Activated CD8-positive, alpha-beta memory T cell treated with anti-CD3 and anti-CD28 coated beads, Interleukin-2, amount 50 U/mL, for 24 hours (primary cell): ENCODE data around the gene MORN2.
"Not testable (repeated sequence)": the region's sequence is repeated elsewhere in the genome, so short reads cannot be mapped to it uniquely, and the experiment has no call there.

Source experiments
- DNase-seq: peaks from one replicate; pipeline ENCODE4 v3.0.0-alpha.2; 2020; ENCODE audit errors: extremely low read depth

MORN2 gene

GRCh38 chr2:38875576-38876367 is at the start of gene MORN2, which contains the start of gene DHX57:
Gene MORN2 (plus strand): TSS chr2:38875976.
Gene DHX57 (minus strand): TSS chr2:38875934. CDS start chr2:38868405, 7,529 bp downstream.
- peak; percentile 53 for DNase-seq

- DNase-seq = not testable (repeated sequence)
Observed at GRCh38 chr2:38827539-38828145, 48.1 kb upstream of the MORN2 start.

GRCh38 chr2:38828460-38828859 is 47.3 kb upstream of the MORN2 start:
- no peak for DNase-seq

DNA sequence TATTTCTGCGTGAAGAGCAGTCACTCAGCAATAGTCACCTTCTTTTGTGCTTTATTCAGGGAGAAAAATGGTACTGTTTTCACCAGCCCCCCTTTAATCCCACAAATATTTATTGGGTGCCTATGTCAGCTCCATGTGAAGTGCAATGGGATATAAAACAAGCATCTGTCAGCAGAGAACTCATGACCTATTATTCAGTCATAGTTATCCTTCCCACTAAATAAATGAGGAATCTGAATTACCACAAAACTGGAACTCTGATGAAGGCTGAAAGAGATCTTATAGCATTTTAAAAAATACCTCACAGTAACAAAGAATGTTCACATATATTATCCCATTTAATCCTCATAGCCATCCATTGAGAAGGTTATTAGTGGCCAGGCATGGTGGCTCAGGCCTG is 45.8 kb upstream of the MORN2 start:
- DNase-seq = no peak

DNA sequence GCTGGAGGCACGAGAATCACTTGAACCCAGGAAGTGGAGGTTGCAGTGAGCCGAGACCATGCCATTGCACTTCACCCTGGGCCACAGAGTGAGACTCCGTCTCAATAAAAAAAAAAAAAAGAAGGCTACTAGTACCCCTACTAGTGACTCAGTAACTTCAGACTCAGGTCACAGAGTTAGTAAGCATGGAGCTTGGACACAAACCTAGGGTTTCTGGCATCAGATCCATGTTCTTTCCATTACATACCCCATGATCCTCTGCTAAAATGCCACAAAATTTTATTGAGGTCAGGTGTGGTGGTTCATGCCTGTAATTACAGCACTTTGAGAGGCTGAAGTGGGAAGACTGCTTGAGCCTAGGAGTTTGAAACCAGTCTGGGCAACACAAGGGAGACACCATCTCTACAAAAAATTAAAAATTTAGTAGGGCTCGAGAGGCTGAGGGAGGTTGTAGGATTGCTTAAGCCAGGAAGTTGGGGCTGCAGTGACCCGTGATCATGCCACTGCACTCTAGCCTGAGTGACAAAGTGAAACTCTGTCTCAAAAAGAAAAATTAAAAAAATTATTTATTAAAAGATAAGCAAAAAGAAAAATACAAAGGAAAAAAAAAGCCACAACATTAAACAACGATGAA is 45.1 kb upstream of the MORN2 start:
- DNase-seq = no peak

DNA sequence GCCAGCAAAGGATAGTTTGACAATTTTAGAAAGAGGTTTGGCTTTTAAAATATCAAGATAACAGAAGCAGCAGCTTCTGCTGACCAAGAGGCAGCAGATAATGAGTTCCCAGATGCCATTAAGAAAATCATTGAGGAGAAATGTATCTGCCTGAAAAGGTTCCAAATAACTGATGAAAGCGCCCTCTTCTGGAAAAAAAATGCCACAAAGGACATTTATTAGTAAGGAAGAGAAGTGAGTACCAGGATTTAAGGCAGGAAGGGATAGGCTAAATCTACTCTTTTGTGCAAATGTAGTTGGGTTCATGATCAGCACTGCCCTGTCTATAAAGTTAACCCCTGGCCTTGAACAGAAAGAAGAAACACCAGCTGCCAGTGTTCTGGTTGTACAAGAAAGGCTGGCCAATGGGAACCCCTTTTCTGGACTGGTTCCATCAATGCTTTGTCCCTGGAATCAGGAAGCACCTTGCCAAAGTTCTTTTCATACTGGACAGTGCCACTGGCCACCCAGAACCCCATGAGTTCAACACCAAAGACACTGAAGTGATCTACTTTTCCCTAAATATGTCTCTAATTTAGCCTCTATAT is 40.7 kb upstream of the MORN2 start:
- DNase-seq = no peak

DNA sequence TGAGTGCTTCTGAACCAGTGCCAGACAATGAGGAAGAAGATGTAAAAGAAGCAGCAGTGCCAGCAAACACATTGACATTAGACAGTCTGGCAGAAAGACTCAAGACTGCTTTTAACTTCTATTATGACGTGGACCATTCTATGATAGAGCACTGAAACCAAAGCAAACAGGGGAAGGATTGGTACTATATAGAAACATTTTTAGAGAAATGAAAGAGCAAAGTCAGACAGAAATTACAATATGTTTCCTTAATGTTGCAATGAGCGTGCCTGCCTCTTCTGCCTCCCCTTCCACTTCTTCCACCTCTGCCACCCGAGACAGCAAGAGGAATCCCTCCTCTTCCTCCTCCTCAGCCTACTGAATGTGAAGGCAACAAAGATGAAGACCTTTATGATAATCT is 39.8 kb upstream of the MORN2 start:
- DNase-seq = no peak

DNA sequence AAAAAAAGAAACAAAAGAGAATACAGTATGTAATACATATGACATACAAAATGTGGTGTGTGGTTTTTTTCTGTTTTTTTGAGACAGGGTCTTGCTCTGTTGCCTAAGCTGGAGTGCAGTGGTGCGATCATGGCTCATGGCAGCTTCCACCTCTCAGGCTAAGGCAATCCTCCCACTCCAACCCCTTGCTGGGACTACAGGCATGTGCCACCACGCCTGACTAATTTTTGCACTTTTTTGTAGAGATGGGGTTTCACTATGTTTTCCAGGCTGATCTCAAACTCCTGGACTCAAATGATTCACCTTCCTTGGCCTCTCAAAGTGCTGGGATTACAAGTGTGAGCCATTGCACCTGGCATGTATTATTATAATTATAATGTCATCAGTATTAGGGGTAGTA is 39.0 kb upstream of the MORN2 start:
- no peak for DNase-seq

DNA sequence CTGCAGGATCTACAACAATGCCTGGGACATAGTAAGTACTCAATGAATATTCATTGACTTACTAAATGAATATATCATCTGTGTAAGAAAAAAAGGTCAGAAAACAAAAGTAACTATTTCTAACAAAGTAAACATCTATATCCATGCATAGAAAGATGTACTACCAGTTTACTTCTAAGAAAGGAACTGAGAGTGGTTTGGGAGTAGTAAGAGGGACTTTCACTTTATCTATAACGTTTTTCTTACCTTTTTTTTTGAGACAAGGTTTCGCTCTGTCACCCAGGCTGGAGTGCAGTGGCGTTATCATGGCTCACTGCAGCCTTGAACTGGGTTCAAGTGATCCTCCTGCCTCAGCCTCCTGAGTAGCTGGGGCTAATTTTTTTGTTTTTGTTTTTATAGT is 25.7 kb upstream of the MORN2 start:
- DNase-seq = no peak

GRCh38 chr2:38856165-38856564 is 19.6 kb upstream of the MORN2 start:
- no peak for DNase-seq

- no peak for DNase-seq
Observed at GRCh38 chr2:38862476-38862875, 13.3 kb upstream of the MORN2 start.

GRCh38 chr2:38863061-38863695 is 12.6 kb upstream of the MORN2 start:
- no peak for DNase-seq

GRCh38 chr2:38866773-38867443 is 8.9 kb upstream of the MORN2 start:
- no peak for DNase-seq

- DNase-seq = no peak
Observed at GRCh38 chr2:38871432-38871831, 4.3 kb upstream of the MORN2 start.

GRCh38 chr2:38873763-38874162 is 2.0 kb upstream of the MORN2 start:
- DNase-seq = no peak

- no peak for DNase-seq
Observed at GRCh38 chr2:38875227-38875575, 575 bp upstream of the MORN2 start.

GRCh38 chr2:38876407-38876806 is 631 bp downstream of the MORN2 start:
- DNase-seq = no peak

DNA sequence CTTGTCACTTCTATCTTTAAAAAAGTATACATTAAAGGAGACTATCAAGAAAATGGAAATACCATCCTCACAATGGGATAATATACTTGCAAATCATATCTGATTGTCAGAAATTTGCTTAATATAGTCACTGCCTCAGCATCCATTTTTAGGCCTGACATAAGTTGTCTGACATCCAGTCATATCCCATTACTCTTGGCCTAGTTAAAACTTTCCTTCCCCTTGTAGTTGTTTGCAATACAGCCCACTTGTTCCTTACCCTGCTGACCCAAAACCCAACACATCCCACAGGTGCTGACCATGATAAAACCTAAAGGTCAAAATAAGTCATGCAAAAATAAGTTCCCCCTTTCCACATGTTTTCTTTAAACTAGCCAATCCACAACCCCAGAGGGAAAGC is 10.3 kb downstream of the MORN2 start:
- no peak for DNase-seq

GRCh38 chr2:38887347-38887746 is 11.6 kb downstream of the MORN2 start:
- DNase-seq = no peak

GRCh38 chr2:38887902-38888554 is 12.3 kb downstream of the MORN2 start:
- DNase-seq = no peak

DNA sequence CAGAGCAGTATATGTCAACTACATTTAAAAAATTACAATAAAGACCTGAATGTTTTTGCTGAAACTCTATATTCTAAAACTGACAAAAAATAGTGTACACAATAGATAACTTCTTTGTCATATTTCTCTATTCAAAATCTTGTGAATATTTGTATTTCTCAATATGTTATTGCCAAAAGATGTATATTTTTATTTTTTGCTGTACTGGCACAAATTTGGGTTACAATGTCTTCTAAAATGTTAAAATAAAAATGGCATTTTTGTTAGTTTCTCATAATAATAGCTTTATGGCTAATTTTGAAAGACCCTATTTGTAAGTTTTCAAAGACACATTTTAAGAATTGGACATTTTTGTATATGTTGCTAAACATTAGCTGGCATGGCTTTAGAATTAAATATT is 13.3 kb downstream of the MORN2 start:
- DNase-seq = no peak
